Kidney tubule cell (primary cell): ENCODE data around the gene VPS4B.
"Not testable (repeated sequence)": the region's sequence is repeated elsewhere in the genome, so short reads cannot be mapped to it uniquely, and the experiment has no call there.

Source experiments
- DNase-seq: peaks from one replicate; pipeline ENCODE4 v3.0.0-alpha.2; 2018; ENCODE audit warnings: low spot score

Gene VPS4B

DNA sequence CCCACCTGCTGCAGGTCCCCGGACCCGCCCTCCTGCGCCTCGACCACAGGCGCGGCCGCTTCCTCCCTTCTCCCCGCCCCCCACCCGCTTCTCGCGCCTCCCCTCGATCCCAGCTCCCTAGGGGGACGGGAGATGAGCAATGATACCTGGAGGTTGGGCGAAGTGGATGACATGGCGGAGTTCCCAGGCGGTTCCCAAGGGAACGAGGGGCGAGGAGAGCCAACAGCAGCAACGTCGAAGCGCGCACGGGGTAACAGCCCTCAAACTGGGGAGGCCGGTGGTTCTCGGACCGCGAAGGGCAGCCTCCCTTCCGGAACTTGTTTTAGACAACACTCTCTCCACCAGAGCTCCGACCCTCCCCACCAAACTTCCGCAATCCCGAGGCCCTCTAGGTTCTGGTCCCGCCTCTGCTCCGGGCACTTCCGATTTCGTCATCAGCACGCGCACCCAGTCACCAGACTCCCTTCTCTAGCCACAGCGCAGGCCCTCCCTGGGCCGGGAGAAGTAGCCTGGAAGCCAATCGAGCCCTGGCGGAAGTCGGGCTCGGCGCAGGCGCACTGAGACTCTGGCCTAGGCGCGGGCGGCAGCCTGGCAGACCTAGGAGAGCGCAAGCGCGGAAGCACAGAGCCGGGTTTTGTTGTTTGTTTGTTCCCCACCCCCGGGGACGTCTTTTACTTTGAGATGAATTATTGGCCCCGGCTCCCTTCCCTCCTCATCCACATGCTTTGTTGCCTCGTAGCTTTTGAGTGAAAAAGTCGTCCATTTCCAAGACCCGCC, at the start of gene VPS4B:
VPS4B (minus strand) TSS at position 390 of the 777 bp plus-strand sequence; CDS start at position 173, 217 bp downstream.
- peak; percentile 100 for DNase-seq

DNA sequence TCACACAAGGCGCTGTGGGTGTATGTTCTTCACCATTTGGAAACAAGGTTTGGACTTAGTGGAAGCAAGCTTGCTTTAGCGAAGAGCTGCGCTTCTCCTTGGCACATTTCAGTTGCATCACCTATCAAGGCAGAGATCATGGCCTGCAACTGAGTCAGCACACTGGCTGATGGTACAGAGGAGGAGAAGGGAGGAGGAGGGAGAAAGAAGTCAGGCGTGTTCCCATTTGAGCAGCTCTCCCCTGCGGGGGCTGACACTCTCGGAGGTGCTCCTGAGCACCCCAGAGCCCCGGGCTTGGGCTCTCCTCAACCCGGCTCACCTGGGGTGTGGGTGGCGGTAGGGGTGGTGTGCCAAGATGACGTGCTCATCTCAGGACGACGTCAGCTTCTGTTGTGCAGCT, 48.5 kb upstream of the VPS4B start:
- DNase-seq, result no peak

DNA sequence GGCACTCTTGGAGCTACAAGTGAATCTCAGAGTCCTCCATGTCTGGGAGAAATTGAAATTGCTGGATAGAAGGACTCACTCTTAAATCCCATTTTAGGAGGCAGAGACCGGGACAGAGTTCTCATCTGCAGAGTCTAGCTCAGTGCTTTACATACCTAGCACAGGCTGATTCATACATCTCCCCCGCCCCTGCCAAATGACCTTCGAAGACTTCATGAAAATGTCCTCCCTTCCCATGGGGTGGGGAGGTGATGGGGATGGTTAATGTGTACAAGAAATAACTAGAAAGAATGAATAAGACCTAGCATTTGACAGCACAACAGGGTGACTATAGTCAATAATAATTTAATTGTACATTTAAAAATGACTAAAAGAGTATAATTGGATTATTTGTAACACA, 46.3 kb upstream of the VPS4B start:
- DNase-seq, result peak; percentile 35

DNA sequence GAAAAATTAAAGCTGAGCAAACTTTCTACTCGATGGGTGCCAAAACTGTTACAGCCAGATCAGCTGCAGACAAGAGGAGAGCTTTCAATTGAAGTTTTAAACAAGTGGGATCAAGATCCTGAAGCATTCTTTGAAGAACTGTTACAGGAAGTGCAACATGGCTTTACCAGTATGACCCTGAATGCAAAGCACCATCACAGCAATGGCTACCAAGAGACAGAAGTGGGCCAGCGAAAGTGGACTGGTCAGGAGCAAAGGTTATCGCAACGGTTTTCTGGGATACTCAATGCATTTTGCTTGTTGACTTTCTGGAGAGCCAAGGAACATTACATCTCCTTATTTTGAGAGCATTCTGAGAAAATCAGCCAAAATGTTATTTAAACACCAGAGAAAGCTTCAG, 45.4 kb upstream of the VPS4B start:
- DNase-seq, result no peak

DNA sequence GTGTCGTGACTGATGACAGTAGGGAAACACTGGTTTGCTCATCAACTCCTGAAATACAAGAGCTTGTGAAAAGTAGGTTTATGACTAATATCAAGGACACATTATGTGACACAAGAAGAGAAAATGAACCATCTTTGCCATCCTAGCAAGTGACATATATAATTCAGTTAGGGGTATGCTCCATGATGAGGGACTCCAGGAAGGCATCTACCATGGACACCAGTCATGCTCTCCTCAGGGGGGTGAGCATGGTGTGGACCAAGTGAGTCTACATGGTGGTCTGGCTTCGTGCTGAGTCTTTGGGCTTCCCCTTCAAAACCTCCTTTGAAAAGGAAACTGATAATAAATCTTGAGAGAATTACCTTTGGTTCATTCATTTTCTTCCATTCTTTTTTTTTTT, 42.8 kb upstream of the VPS4B start:
- no peak for DNase-seq

DNA sequence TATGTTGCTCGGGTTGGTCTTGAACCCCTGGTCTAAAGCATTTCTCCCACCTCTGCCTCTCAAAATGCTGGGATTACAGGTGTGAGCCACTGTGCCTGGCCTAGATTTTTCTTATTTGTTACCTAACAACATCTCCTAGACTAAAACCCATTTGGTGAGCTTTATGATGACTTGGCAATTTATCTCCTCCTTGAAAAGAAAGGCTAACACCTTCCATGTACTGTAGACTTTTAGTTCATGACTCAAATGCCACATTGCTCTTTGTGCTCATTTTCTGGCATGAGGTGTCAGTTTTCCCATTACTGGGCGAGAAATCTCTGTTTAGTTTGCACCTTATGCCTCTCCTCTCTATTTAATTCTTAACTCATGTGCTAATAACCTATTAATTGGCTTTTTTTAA, 42.2 kb upstream of the VPS4B start:
- no peak for DNase-seq

DNA sequence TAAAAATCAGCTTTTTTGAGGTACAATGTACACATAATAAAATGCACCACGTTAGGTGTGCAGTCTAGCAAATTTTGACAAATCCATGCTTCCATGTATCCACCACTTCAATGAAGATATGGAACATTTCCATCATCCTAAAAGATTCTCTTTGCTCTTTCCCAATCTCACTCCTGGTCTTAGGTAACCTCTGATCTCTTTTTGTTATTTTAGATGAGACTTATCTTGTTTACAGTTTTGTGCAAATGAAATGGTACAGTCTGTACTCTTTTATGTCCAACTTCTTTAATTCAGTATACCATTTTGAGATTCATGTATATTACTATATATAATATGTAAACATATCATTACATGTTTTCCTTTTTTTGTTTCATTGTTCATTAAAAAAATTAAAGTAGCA, 38.1 kb upstream of the VPS4B start:
- DNase-seq, result no peak

DNA sequence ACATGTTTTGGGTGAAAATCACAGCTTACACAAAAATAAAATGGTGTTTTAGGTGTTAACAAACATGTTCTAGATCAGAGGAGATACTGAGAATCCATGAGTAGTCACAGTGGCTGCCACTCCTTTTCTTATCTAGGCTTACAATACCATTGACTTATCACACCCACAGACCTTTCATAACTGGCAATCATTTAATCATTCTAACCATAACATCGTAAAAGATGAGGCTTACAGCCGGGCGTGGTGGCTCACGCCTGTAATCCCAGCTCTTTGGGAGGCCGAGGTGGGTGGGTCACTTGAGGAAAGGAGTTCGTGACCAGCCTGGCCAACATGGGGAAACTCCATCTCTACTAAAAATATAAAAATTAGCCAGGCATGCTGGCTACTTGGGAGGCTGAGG, 35.7 kb upstream of the VPS4B start:
- no peak for DNase-seq

DNA sequence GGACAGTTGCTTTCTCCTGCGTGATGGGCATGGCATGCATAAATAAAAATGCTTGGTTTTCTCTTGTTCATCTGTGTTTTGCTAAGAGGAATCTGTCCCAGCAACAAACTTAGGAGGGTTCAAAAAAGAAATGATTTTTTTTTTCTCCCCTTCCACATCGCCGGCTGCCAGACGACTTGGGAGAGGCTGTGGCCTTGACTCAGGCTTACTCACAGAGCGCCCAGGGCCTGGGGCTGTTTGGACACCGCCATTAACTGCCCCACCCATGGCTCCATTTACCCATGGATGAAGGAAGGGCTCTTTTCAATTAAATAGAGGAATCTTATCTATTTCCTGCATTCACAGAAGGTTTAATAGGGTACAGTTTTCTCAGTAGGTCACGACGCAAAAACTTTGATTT, 32.2 kb upstream of the VPS4B start:
- DNase-seq, result peak; percentile 39

DNA sequence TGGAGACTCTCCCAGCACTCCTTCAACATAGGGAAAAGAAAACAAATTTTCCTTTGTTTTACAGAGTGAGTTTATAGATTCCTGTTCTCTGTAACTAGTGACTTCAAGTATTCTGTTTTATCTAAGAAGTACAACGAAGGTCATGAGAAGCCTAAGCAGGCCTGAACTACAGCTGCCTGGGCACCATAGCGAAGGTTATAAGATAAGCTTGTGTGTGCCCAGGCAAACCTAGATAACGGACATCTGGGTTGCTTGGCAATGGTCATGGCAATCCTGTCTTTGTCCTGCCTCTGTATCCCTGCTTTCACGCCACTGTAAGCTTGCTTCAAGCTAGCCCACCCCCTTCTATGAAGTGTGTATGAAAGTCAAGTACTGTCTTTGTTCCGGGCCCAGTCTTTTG, 30.5 kb upstream of the VPS4B start:
- not testable (repeated sequence) for DNase-seq

DNA sequence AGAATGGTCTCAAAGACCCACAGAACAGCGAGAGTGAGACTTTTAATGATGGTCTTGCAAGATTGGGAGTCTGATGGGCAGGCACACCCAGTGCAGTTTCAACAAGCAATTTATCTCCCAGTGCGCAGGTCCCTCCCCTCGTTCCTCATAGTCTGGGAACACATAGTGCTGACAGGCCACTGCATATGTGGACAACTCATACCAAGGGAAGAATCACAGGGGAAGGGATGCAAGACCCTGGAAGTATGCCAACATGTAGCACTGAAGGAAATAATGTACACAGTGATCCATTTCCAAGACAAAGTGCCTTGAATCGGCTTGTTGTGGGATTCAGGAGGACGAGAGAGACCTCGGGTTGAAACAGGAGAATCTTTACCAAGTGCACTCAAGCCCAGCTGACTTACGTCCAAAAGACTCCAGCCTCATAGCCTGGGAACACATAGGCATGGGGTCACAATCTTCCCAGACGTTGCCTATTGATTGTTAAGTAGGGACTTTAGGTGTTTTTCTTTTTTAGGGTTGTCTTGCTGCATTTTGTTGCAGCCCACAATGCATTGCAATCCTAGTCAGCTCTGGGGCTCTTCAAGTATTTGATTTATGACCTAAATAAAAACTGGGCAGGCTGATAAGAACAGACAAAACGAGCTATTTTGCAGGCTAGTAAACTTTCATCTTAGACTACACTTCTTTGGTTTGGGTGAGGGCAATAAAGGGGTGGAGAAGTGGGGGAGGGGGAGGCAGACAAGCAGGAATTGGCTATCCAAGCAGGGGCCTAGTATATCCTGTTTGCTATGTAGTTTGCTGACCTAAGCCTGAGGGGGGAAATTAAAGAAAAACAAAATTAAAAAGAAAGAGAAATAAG, 29.8 kb upstream of the VPS4B start:
- no peak for DNase-seq

DNA sequence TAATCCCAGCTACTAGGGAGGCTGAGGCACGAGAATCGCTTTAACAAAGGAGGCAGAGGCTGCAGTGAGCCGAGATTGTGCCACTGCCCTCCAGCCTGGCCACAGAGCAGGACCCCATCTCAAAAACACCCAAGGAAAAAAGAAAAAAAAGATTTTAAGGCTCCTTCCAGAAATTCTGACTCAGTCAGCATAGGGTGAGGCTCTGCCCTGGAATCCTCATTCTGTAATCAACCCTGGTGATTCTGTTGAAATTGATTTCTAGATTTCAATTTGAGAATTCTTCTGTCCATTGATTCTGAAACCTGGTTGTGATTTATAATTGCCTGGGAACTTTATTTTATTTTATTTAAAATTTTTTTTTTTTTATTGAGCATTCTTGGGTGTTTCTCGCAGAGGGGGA, 27.1 kb upstream of the VPS4B start:
- DNase-seq, result no peak

DNA sequence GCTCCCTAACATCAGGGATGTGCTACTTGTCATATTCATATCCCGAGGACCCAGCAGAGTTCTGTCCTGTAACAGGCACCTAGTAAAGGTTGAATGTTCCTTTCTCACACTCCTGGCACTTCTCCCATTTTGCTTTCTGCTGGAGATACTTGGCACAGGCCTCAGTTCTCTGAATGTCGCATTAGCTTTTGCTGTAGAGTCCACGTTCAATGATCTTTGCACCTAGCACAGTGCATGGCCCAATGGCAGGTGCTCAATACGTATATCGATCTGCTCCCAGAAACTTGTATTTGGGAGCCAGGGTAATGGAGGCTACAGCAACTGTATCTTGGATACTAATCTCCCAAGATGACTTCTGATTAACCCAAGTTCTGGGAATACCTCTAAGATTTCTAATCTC, 24.8 kb upstream of the VPS4B start:
- no peak for DNase-seq

DNA sequence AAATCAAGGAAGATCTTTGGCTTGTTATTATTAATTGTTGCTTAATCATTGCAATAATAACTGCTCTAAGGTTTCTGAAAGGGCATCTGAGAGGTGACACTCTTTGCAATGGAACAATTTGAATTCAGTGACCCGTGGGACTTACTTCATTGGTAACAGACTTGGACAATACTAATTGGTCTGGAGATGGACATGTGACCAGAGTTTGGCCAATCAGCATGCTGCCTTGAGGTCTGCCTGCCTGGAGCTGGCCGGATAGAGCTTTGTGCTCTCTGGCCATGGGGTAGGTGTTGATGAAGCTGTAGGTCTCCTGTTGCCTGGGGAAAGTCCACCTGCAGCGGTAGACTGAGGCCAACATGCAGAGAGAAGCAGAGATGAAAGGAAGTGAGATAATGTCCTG, 24.0 kb upstream of the VPS4B start:
- DNase-seq, result no peak

DNA sequence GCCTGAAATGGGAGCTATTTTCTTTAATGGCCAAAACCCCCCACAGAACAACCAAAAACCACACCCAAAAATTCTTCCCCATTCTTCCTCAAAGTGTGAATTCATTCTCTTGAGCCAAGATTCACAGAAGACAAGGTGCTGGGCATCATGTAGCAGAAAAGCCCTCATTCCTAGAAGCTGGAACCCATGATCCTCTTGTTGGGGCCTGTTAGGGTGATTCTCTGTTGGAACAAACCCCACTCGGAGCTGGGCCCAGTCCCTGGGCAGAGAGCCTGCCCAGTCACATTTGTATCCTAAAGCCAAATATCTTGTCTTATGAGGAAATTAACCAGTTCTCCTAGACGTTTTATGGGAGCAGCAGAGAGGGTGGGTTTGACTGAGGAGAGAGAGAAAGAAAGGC, 22.8 kb upstream of the VPS4B start:
- no peak for DNase-seq

DNA sequence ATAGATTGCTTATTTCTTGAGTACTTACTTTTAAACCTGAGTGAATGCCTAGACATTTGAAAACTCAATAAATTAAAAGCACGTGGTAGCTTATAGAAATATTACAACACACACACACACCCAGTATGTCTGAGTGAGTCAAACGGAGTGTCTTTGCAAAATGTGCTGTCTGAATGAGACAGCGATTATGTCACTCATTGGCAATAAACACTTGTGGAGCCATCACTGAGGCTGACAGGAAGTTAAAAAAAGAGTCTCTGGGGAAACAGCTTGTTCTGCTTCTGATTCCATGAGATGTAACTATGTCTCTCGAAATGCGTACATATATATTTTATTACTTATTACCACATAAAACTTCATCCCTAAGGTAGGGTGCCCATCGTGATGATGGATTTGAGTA, 22.3 kb upstream of the VPS4B start:
- DNase-seq, result peak; percentile 46

DNA sequence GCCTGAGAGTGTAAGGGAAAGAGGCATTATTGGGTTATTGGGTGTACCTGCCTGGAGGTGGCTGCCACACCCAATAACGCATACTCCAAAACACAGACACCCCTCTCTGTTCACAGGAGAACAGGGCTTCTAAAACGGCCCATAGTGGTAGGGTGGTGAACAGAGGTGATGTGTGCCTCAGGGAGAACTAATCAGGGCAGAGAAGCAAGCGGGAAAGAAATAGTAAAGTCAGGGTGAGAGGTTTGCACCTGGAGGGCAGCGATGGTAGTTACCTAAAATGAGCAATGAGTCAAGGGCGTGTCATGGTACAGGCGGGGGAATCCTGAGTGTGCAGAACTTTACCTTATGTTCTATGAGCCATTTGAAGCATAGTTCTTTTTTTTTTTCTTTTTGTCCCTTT, 21.6 kb upstream of the VPS4B start:
- no peak for DNase-seq

DNA sequence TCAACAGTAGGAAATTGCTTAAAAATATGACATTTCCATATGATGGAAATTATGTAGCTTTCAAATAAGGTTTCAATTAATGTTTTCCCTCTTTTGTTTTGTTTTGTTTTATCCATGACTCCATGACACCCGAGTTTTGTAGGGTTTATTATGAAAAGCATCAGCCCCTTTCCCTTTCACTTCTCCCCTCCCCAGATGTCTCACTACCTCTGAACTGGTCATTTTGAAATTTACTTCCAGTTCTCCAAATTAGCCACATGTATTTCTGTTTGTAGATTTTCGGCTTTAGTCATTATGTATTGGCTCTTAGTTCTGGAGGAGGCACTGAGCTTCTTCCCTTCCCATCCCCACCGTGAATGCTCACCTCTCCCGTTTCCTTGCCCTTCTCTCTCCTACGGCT, 18.6 kb upstream of the VPS4B start:
- no peak for DNase-seq

DNA sequence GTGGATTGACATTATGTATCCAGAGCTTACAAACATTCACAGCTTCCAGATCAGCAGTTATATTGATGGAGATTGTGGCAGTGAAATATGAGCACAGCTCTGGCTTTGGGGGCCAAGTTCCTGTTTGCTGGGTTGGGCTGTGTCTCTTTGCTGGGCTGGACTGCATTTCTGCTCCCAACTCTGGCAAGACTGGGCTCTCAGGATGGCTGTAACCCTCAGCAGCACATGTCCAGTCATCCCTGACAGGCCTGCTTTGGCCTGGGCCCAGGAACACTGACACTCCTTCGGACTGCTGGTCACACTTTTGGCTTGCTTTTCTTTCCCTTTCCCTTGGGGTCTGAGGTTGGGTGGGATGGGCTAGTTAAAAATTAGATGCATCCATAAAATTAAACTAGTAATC, 17.9 kb upstream of the VPS4B start:
- DNase-seq, result peak; percentile 63

DNA sequence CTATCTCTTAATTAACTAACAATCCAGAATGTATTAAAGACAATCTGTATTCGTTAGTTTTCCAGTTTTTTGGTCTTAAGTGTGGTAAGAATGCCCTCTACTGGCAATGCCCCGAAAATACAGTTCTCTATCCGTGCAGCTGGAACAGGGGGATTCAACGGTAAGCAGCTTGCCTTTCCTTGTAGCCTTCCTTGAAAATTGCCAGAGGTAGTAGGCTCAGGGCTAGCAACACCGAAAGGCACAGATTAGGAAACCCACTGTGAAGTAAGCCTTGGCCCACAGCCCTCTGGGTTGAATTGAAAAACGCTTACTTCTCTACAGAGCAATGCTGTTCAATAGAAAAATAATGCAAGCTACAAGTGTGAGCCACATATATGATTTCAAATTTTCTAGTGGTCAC, 17.1 kb upstream of the VPS4B start:
- peak; percentile 66 for DNase-seq

DNA sequence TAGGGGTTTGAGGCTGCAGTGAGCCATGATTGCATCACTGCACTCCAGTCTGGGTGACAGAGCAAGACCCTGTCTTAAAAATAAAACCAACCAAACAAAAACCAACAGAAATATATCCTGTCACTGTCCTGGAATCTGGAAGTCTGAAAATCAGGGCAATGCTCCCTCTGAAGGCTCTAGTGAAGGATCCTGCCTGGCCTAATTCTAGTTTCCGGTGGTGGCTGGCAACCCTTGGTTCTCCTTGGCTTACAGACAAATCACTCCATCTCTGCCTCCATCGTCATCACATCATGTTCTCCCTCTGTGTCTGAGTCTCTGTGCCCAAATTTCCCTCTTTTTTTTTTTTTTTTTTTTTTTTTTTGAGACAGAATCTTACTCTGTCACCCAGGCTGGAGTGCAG, 15.9 kb upstream of the VPS4B start:
- DNase-seq, result no peak

DNA sequence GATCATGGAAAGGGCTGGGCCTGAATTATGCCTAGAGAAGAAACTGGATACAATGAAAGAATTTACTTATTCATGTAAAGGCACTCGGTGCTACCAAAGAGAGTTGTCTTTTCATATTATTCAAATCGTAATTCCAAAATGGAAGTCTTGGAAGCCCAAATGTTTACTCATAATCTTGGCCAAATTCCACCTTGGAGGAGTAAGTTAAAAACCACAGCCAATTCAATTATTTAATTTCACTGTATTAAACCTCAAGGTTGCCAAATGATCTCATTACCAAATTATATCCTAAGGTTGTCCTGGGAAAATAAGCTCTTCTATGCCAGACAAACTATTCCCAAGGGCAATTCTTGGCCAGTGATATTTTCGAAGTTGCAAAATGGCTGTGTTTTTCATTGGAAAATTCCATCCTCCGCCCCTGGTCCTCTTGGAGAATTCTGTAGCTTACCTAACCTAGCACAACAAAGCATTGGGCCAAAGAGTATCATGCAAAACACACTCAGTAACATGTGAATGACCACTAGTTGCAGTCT, 11.1 kb upstream of the VPS4B start:
- no peak for DNase-seq

DNA sequence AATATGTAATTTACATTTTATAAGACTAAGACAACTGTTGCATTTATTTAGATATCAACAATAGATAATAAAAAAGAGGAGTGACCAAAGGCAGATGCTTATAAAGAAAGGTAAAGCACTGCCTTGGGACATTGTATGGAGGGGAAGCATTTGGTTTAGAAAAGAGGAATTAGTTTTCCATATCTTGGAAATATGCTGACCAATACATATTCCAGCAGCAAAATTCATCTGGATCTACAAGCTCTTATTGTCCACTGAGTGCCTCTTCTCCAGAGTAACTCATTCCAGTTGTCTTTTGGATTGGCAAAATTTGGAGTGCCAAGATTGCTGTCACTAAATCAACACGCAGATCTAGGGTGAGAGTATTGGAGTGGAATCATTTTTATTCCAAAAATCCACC, 8.9 kb upstream of the VPS4B start:
- no peak for DNase-seq
